ENCODE results near the gene FICD.
"Not testable (repeated sequence)": the region's sequence is repeated elsewhere in the genome, so short reads cannot be mapped to it uniquely, and the experiment has no call there.

Gene FICD

DNA sequence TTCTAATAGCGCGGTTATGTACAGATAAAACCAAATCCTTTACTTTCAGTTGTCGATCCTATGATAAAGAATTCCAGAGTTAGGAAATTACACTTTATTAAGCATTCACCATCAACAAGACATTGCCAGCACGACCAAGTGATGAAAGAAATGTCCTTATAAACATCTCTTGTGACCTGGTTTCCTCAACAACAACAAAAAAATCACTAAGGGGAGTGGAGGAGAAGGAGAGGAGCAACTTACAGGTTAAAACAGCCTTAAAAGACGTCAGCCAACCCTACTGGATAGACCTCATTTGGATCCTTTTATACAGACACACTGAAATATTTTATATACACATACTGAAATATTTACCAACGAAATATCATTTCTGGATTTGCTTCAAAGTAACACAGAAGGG is 23.1 kb downstream of the FICD start:
- DNase-seq (ENCODE audit: low read depth), result no peak

DNA sequence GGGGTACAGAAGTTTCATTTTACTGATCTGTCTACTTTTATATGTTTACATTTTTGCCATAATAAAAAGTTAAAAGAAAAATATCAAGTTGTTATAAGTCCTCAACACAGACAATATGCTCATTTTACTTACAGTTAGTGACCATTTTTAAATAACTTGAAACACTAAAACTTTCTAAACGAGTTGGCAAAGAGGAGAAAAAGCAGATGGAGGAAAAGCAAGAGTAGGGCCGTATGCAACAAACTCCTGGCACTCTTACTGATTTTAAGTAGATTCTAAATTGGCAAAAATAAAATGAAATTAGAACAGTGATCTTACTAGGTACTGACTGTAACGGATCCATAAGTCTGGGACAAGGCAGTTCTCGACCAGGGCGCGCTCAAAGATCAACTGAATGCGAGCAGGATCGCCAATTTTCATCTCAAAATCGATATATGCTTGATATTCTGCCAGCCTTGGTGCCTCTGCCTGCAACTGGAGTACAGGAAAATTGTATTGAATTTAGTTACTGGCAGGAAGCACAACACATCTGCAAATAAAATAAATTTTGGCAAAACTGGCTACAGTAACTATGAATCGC is 23.6 kb downstream of the FICD start:
- DNase-seq (ENCODE audit: low read depth), result no peak

DNA sequence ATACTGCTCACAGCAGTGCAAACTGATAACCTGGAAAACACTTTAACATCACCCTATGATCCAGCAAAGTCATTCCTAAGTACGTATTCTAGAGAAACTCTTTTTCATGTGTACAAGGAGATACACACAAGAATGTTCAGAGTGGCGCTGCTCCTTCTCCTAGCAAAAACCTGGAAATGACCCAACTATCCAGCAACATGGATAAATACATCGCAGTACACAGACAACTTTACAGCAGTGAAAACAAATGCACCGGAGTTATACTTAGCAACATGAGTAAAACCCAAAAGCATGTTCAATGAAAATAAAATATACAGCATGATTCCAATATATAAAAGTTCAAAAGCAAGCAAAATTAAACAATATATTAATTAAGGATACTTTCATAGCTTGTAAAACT is 27.2 kb downstream of the FICD start:
- DNase-seq (ENCODE audit: low read depth), result no peak

DNA sequence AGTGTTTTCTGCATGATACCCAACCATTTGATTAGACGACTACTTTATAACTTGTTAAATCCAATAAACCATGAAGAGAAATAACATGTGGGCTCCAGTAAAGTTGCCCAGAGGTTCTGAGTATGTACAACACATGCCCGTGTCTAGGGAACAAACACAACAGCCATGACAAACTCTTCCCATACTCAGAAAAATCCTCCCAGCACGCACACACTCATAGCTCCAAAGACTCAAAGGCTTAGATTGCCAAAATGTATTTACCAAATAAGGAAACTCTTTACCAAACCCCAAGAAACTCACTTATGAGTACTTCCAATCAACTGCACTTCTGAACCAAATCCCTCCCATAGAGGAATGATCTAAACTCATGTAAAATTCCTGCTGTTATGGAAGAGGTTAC is 28.6 kb downstream of the FICD start:
- DNase-seq (ENCODE audit: low read depth), result no peak

DNA sequence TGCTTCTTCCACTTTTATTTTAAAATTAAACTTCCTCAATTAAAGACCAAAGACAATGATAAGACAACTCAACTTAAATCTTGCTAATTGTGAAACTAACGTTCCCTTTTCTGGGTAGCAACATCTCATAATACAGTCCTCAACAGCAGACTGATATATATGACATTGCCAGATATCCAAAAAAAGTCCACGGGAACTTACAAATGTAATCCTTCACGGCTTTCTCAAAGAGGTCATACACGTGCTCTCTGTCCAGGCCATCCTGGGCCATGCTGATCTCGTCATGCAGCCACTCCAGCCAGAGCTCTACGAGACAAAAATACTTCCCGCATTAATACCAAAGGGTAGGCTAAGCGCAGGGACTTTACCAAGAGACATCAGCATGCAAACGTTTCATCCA is 32.6 kb downstream of the FICD start:
- DNase-seq (ENCODE audit: low read depth), result no peak

DNA sequence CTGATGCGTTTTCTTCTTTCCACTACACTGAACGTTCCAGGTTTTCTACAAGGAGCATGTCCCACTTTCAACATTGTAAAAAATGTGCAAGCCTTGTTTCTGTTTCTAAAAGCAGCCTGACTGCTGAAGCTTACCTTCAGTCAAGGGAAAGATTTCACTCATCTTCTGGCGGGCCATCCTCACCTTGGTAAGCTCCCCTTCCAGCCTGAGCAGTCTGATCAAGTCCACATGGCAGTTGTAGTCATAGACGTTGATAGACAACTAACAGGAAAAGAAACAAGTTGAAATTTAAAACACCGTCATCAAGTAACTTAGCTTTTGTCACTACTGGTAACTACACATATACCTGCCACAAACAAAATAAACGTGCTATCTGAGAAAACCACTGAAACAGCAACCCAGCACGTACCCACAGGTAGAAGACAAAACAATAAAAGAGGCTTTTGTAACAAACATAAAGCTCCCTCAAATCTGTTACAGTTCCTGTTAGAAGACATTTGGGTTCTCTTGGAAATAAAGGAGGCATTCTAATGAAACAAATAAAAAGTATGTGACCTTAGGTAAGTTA is 34.0 kb downstream of the FICD start:
- no peak for DNase-seq (ENCODE audit: low read depth)

DNA sequence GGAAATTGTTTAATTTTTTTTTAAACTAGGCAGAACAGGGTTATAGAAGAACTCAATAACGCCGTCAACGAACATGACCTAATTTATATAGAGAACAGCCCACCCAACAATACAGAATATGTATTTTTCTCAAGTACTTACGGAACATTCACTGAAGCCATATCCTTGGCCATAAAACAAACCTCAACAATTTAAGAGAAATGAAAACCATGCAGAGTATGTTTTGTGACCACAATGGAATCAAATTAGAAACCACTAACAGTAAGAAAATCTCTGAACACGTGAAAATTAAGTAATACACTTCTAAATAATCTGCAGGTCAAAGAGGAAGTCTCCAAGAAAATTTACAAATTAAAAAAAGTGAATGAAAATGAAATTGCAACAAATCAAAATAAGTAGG is 36.5 kb downstream of the FICD start:
- DNase-seq (ENCODE audit: low read depth), result peak; percentile 21

DNA sequence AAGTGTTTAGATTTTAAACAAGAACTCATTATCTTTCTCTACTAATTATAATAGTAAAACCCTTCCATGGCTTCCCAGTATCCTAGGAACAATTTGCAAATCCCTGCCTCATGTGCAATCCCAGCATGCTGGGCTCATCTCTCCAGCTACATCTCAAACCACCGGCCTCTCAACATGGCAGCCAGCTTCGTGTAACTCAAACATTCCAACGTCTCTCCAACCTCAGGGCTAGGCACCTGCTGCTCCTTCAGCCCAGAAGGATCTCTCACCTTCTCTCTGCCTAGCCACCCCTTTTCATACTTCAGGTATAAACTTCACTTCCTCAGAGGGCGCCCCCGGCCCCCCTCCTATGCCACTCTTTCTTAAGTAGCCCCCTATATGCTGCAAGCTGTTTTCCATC is 38.7 kb downstream of the FICD start:
- DNase-seq (ENCODE audit: low read depth), result no peak

DNA sequence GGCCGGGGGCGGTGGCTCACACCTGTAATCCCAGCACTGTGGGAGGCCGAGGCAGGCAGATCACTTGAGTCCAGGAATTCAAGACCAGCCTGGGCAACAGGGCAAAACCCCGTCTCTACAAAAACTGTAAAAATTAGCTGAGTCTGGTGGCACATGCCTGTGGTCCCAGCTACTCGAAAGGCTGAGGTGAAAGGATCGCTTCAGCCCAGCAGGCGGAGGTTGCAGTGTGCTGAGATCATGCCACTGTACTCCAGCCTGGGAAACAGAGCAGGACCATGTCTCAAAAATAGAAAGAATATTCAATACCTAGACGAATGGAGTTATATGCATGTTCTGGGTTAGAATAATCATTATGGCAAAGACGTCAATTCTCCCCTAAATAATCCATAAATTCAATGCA is 40.3 kb downstream of the FICD start:
- not testable (repeated sequence) for DNase-seq (ENCODE audit: low read depth)

DNA sequence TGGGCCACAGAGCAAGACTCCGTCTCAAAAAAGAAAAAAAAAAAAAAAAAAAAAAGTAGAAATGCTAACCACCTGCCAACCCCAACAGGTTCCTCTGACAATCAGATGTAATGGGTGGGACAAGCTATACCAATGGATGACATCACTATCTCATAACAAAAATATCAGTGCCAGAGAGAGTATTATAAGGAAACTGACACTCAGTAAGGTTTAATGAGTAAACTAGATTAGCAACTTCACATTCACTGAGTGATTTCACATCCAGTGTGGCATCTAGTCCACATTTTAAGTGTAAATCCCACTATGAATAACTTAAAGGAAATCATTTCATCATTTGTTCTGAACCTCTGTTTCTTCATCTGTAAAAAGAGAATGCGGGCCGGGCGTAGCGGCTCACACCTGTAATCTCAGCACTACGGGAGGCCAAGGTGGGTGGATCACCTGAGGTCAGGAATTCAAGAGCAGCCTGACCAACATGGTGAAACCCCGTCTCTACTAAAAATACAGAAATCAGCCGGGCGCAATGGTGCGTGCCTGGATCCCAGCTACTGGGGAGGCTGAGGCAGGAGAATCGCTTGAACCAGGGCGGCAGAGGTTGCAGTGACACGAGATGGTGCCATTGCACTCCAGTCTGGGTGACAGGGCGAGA is 44.1 kb downstream of the FICD start:
- no peak for DNase-seq (ENCODE audit: low read depth)

DNA sequence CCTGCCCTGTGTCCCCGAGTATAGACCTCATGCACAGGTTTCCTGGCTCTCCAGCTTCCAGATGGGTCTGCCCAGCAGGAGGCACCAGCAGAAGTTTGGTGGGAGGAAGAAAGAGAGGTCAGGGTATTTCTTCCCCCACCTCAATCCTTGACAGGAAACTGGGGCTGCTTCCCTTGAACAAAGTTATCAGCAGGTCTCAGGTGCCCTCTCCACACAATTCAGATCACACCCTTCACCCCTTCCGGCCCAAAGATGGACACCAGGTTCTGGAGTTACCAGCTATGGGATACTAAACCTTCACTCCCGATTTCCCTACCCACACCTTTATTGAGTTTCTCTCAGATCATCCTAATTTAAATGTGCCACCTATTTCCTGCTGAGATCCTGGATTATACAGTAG is 44.7 kb downstream of the FICD start:
- no peak for DNase-seq (ENCODE audit: low read depth)

DNA sequence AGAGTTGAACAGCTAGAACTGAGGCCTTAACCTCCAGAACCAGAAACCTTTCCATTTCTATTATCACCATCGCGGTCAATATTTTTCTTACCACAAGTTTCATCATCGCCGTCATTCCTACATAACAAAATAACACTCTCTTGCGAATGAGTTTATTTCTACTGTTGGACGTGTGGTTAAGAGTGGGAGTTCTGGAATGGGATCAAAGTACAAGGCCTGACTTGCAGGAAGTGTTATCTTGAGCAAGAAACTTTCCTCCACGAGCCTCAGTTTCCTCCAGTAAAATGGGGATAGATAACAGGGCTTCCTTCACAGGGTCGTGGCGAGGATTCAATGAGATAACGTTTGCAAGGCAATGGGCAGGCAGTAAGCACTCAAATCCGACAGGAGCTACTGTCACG is 45.2 kb downstream of the FICD start:
- DNase-seq (ENCODE audit: low read depth), result peak; percentile 39

DNA sequence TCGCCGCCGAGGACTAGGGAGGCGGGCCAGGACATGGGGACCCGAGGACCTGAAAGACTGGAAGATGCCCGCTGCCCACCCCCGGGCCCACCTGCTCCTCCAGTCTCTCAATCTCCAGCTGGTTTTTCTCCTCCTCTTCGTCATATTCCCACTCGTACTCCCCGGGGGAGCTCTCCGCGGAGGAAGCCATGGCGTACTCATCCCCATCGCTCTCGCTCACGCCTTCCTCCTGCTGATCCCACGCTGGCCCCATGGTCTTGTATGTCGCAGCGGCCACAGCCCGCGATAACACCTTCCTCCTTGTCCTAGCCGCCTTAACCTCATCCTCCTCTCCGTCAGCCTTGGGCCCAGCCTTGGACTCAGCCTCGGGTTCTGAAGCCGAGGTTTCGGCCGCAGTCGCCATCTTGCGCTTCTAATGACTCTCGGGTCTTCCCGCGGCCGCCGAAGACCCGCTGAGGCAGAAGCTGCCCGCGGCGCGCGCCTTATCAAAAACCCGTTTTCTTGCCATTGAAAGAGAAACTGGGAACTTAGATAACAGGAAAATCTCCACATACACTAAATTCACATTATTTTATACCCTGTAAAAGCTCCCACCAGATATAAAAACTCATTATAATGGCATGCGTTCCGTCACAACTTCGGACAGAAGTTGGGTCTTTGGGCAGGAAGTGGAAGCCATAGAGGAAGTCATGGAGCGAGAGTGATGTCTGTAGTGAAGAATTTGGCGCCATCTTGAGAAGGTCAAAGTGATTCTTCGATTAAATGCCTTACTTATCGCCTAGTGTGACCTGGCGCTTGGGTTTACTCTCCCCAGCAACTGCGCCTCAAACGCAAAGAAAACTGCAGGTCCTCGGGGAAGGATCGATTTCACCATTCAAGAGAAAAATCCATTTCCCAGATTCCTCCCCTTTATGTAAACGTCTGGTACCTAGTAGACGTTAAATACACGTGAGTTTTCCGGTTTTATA is 46.0 kb downstream of the FICD start, which contains the start of gene SART3:
TSS of gene SART3 (minus strand) at position 422 of the 968 bp plus-strand sequence. CDS start at position 403, 19 bp downstream.
- DNase-seq (ENCODE audit: low read depth), result peak; percentile 94

DNA sequence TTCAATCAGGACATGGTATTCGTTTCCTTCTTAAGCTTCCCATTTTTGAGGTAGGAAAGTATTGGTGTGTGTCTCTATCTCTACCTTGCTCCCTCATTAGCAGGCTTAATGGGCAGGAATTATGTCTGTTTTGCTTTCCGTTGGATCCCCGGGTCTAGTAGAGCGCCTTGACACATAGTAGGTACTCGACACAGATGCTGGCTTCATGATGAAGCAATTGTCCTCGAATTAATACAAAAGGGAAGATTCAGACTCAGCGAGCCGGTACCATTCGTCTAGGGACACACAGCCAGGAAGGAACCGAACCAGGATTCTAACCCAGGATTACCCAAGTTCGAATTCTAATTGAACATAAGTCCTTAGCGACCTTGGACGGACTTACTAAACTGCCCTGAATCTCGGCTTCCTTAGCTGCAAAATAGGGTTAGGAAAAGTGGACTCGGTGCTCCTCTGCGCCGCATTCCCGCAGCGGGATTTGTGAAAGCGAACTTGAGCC is 46.8 kb downstream of the FICD start:
- no peak for DNase-seq (ENCODE audit: low read depth)

DNA sequence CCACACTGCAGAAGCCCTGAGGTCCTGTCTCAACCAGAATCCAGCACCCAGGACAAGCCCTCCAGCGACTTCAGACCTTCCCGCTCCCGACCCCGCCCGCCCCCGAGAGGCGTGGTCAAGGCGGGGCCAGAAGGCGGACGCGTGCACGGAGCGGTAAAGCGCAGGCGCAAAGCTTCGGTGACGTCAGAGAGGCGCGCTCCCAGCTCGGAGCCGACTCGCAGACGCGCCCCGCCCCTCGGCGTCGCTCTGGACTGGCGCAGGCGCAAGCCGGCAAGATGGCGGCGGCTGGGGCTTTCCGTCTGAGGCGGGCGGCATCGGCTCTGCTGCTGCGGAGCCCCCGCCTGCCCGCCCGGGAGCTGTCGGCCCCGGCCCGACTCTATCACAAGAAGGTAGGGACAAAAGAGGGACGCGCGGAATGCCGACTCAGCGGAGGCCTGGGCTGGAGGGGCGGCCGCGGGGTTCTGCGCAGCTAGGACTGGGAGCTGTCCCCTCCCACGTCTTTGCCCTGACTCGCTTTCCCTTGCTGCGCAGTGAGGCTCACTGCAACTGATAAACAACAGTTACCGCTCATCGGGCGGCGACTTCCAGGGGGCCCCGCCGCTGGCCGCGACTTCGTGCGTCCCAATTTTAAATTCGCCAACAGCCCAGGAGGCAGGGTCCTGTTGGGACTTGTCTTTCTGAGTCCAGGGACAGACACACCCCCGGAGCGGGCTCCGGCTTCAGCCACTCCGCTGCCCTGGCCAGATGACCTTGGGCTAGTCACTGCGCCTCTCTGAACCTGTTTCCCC is 47.5 kb downstream of the FICD start, which contains the start of gene ISCU:
TSS of gene ISCU (plus strand) at position 249 of the 788 bp plus-strand sequence. CDS start at position 276, 27 bp downstream.
- peak; percentile 97 for DNase-seq (ENCODE audit: low read depth)

DNA sequence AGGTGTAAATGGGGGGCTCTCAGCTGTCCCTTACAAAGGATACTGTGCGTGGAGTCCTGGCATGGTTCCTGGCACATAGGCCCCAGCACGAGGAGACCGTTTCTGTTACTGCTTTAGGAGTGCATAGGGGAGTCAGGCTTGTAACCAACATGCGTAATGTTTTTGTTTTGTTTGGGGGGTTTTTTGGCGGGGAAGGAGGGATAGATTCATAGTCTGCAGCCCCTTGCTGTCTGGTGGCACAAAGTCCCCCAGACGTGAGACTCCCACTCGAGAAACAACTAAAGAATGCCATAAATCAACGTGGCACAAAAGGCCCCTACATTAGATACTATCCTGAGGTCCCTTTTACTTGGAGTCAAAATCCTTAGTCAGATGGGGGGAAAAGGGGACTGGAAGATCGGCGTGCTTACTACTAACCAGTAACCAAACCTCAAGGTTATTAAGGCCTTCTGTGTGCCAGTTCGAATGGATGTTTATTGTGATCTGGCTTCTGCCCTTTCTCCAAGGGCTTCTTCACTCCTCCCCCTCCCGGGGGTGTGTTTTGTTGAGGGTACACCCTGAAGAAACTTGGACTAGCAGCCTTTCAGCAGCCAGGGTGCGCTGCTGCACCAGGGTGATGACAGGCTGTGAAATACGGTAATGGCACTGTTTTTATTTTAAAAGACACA is 48.2 kb downstream of the FICD start:
- DNase-seq (ENCODE audit: low read depth), result peak; percentile 93

DNA sequence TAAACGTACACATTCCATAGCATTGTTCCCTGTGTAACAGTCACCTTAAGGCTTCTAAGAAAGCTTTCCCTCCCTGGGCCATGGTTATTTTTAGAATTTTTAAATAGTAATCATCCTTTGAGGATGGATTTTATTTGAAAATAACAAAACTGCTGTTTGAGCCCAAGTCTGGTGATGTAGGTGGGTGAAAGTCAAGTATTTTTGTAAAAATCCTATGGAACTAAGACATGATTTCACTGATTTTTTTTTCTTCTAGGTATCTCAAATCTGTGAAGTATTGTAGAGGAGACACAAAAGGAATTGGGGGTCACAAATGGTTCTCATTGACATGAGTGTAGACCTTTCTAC is 48.7 kb downstream of the FICD start:
- no peak for DNase-seq (ENCODE audit: low read depth)

DNA sequence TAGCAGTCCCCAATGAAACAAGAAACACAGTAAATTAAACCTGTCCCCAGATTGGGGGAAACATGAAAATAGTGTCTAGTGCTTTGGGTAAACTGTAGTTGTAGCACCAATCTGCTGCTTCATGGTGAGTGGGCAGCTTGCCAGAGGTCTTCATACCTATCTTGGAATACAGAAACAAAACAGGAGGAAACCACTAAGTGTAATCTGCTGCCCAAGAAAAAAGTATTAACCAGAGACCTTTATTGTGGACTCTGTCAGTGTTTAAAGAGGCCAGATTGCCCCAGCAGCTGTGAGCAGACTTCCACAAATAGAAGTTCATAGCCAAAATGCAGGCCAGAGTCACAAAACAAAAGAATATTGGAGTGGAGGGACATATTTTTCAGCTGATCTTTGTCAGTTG is 49.6 kb downstream of the FICD start:
- DNase-seq (ENCODE audit: low read depth), result no peak

DNA sequence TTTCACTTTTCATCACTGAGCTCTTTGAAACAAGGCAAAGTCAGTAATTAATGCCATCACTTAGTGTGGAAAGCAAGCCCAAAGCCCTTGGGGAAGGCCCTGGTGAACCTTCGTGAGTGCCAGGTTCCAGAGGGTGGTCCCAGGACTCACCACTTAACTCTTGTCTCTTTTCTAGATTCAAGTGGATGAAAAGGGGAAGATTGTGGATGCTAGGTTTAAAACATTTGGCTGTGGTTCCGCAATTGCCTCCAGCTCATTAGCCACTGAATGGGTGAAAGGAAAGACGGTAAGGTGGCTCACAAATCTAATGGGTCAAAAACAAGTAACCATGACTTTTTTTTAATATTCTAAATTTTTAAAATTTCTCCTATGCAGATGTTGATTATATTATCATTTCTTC is 50.1 kb downstream of the FICD start:
- DNase-seq (ENCODE audit: low read depth), result no peak

DNA sequence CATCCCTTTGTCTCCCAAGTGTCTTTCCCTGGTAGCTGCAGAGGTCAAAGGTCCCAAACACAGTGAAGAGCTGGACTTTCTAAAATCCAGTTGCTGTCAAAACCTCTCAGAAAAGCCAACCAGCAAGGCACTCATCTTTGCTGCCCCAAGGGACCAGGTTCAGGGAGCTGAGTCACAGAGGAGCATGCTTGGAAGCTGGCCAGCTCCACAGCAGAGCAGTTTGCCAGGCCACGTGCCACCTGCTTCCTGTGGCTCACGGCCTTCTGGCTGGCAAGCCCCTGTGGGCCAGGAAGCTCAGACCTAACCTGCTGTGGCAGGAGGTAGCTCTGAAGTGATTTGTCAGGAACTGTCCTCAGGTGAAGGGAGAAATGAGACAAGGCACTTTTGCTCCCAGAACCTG is 50.9 kb downstream of the FICD start:
- peak; percentile 86 for DNase-seq (ENCODE audit: low read depth)

DNA sequence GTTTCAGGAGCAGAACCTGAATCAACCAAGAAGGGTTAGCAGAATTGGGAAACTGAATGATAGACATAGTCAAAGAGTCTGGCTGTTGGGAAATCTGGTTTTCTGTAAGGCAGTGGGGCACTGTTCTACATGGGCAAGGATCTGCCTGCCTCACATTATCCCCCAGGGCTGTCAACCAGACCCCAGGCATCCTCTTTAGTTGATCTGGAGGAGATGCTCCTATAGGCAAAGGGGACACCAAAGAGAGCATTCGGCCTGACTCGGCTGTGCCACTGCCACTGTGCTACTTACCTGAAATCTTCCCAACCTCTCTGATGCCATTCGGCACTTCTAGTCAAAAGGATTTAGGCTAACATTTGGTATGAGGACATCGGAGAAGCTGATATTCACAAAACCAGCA is 51.4 kb downstream of the FICD start:
- DNase-seq (ENCODE audit: low read depth), result no peak

Measured in ELR (cell line).